GM23338 (cell line): ENCODE data around the gene ZC3H13.

Experiments
- CREB1 ChIP-seq: fragments of 250-450 bp; sonication (Bioruptor Pico); IDR thresholded peaks from 2 replicates; pipeline ENCODE4 v1.5.0; 2020; ENCODE audit warnings: low read depth, mild to moderate bottlenecking, moderate library complexity
- EZH2 ChIP-seq: fragments of 200-600 bp; sonication (generic); IDR thresholded peaks from one replicate; pipeline ENCODE4 v1.8.0; 2017; ENCODE audit warnings: antibody characterized with exemption, mild to moderate bottlenecking, low read depth; ENCODE audit not compliant: unreplicated experiment
- EZH2phosphoT487 ChIP-seq: fragments of 200-600 bp; sonication (generic); IDR thresholded peaks from one replicate; pipeline ENCODE4 v1.8.1; 2018; ENCODE audit warnings: antibody characterized with exemption; ENCODE audit not compliant: unreplicated experiment
- JUNB ChIP-seq: IDR thresholded peaks from one replicate; pipeline ENCODE4 v1.6.1; 2016; ENCODE audit warnings: antibody characterized with exemption; ENCODE audit not compliant: unreplicated experiment
- NANOG ChIP-seq: IDR thresholded peaks from 2 replicates; pipeline ENCODE4 v1.6.1; 2016; ENCODE audit warnings: antibody characterized with exemption, borderline replicate concordance
- POLR2AphosphoS5 ChIP-seq: IDR thresholded peaks from 2 replicates; pipeline ENCODE4 v1.6.1; 2016; ENCODE audit warnings: antibody characterized with exemption, low read depth
- ZNF331 ChIP-seq: fragments of 250-450 bp; sonication (Bioruptor Pico); IDR thresholded peaks from 2 replicates; pipeline ENCODE4 v1.5.0; 2020; ENCODE audit warnings: low read depth, mild to moderate bottlenecking, moderate library complexity
- TF ChIP-seq, protein P1 (sequence below), 2 experiments: fragments of 200-600 bp in 1 of 2; sonication (generic) in 1 of 2; conservative IDR thresholded peaks; 2 replicates each; pipeline versions ENCODE4 v1.5.1 to v1.6.1; 2016 to 2017; ENCODE audit warnings: antibody characterized with exemption in 2 of 2, low read depth in 2 of 2, mild to moderate bottlenecking in 2 of 2, moderate library complexity in 1 of 2
- TF ChIP-seq, protein P2 (sequence below): IDR thresholded peaks from one replicate; pipeline ENCODE4 v1.6.1; 2018; ENCODE audit warnings: antibody characterized with exemption; ENCODE audit not compliant: unreplicated experiment

DNA sequence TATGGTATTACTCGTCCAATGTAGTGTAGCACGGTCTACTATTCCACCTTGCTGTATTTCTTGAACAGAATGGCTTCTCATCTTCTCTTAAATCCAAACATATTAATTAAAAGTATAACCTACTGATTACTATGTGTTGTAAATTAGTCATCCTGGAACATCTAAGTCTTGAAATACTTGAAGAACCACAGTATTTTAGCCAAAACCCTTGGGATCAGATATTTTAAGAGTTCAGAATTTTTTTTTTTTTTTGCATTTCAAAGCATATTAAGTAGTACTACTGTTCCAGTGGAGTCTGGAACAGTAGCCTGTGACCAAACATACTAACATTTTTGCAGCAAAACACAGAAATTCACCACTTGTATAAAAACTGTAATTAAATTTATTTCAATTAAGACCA is 30.1 kb downstream of the ZC3H13 start:
- TF ChIP-seq, protein P1, sequence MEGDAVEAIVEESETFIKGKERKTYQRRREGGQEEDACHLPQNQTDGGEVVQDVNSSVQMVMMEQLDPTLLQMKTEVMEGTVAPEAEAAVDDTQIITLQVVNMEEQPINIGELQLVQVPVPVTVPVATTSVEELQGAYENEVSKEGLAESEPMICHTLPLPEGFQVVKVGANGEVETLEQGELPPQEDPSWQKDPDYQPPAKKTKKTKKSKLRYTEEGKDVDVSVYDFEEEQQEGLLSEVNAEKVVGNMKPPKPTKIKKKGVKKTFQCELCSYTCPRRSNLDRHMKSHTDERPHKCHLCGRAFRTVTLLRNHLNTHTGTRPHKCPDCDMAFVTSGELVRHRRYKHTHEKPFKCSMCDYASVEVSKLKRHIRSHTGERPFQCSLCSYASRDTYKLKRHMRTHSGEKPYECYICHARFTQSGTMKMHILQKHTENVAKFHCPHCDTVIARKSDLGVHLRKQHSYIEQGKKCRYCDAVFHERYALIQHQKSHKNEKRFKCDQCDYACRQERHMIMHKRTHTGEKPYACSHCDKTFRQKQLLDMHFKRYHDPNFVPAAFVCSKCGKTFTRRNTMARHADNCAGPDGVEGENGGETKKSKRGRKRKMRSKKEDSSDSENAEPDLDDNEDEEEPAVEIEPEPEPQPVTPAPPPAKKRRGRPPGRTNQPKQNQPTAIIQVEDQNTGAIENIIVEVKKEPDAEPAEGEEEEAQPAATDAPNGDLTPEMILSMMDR (conservative IDR thresholded peaks at IDR 0.05; ENCODE audit: low read depth in 2 of 2): no peak
- TF ChIP-seq EZH2 (no peak), ZNF331 (CRISPR knock-in tag) (no peak), POLR2AphosphoS5 (no peak), CREB1 (CRISPR knock-in tag) (no peak), NANOG (no peak), EZH2phosphoT487 (no peak), JUNB (no peak)
- TF ChIP-seq, protein P2, sequence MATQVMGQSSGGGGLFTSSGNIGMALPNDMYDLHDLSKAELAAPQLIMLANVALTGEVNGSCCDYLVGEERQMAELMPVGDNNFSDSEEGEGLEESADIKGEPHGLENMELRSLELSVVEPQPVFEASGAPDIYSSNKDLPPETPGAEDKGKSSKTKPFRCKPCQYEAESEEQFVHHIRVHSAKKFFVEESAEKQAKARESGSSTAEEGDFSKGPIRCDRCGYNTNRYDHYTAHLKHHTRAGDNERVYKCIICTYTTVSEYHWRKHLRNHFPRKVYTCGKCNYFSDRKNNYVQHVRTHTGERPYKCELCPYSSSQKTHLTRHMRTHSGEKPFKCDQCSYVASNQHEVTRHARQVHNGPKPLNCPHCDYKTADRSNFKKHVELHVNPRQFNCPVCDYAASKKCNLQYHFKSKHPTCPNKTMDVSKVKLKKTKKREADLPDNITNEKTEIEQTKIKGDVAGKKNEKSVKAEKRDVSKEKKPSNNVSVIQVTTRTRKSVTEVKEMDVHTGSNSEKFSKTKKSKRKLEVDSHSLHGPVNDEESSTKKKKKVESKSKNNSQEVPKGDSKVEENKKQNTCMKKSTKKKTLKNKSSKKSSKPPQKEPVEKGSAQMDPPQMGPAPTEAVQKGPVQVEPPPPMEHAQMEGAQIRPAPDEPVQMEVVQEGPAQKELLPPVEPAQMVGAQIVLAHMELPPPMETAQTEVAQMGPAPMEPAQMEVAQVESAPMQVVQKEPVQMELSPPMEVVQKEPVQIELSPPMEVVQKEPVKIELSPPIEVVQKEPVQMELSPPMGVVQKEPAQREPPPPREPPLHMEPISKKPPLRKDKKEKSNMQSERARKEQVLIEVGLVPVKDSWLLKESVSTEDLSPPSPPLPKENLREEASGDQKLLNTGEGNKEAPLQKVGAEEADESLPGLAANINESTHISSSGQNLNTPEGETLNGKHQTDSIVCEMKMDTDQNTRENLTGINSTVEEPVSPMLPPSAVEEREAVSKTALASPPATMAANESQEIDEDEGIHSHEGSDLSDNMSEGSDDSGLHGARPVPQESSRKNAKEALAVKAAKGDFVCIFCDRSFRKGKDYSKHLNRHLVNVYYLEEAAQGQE: no peak
